ENCODE results near the gene TRIM33.
"Not testable (repeated sequence)": the region's sequence is repeated elsewhere in the genome, so short reads cannot be mapped to it uniquely, and the experiment has no call there.

TRIM33 gene

GRCh38 chr1:114462341-114462740 lies 48.7 kb downstream of the TRIM33 start:
- no peak for DNase-seq

GRCh38 chr1:114458237-114458777 lies 52.7 kb downstream of the TRIM33 start:
- no peak for DNase-seq

GRCh38 chr1:114457675-114458236 lies 53.2 kb downstream of the TRIM33 start:
- DNase-seq, result no peak

- DNase-seq, result no peak
Measured at GRCh38 chr1:114456586-114456985, 54.4 kb downstream of the TRIM33 start.

GRCh38 chr1:114455102-114455785 lies 55.8 kb downstream of the TRIM33 start:
- no peak for DNase-seq

GRCh38 chr1:114454539-114454938 lies 56.5 kb downstream of the TRIM33 start:
- DNase-seq, result no peak

GRCh38 chr1:114453361-114453784 lies 57.6 kb downstream of the TRIM33 start:
- no peak for DNase-seq

- no peak for DNase-seq
Measured at GRCh38 chr1:114448370-114449036, 62.5 kb downstream of the TRIM33 start.

- no peak for DNase-seq
Measured at GRCh38 chr1:114446198-114446597, 64.8 kb downstream of the TRIM33 start.

GRCh38 chr1:114443226-114443625 lies 67.8 kb downstream of the TRIM33 start:
- DNase-seq, result not testable (repeated sequence)

- DNase-seq, result no peak
Measured at GRCh38 chr1:114441332-114441731, 69.7 kb downstream of the TRIM33 start.

- no peak for DNase-seq
Measured at GRCh38 chr1:114439369-114439768, 71.6 kb downstream of the TRIM33 start.

- no peak for DNase-seq
Measured at GRCh38 chr1:114437812-114438211, 73.2 kb downstream of the TRIM33 start.

- no peak for DNase-seq
Measured at GRCh38 chr1:114436799-114437198, 74.2 kb downstream of the TRIM33 start.

GRCh38 chr1:114435088-114435715 lies 75.8 kb downstream of the TRIM33 start:
- no peak for DNase-seq

- DNase-seq, result no peak
Measured at GRCh38 chr1:114431026-114431425, 80.0 kb downstream of the TRIM33 start.

- no peak for DNase-seq
Measured at GRCh38 chr1:114428083-114428754, 82.8 kb downstream of the TRIM33 start.

GRCh38 chr1:114427612-114428011 lies 83.4 kb downstream of the TRIM33 start:
- DNase-seq, result no peak

GRCh38 chr1:114423455-114423854 lies 87.5 kb downstream of the TRIM33 start:
- DNase-seq, result no peak

- not testable (repeated sequence) for DNase-seq
Measured at GRCh38 chr1:114418948-114419347, 92.1 kb downstream of the TRIM33 start.

- no peak for DNase-seq
Measured at GRCh38 chr1:114397601-114398000, 113.4 kb downstream of the TRIM33 start.

- DNase-seq, result no peak
Measured at GRCh38 chr1:114395863-114396262, 115.1 kb downstream of the TRIM33 start.

- DNase-seq, result no peak
Measured at GRCh38 chr1:114390960-114391359, 120.0 kb downstream of the TRIM33 start.
